Astrocyte of the cerebellum (primary cell): ENCODE data around the gene CREG1.

Experiments used
- DNase-seq: peaks from one replicate; pipeline ENCODE4 v3.0.0-alpha.2; 2011; ENCODE audit warnings: low read depth
- H3K4me3 ChIP-seq: 2 replicates; pipeline ENCODE4 v1.5.1; 2011; ENCODE audit warnings: mild to moderate bottlenecking, low read depth, low read length, moderate library complexity
- in situ Hi-C: cut with HindIII; loops from 2 replicates; pipeline ENCODE4 v1.10.0; 2017; ENCODE audit warnings: low sequenced_read_pairs
- TF ChIP-seq, protein P1 (sequence below): IDR thresholded peaks from 2 replicates; pipeline ENCODE4 v1.5.1; 2012; ENCODE audit warnings: low read length, low read depth, moderate library complexity, mild to moderate bottlenecking; ENCODE audit errors: missing control alignments

The CREG1 gene

DNA sequence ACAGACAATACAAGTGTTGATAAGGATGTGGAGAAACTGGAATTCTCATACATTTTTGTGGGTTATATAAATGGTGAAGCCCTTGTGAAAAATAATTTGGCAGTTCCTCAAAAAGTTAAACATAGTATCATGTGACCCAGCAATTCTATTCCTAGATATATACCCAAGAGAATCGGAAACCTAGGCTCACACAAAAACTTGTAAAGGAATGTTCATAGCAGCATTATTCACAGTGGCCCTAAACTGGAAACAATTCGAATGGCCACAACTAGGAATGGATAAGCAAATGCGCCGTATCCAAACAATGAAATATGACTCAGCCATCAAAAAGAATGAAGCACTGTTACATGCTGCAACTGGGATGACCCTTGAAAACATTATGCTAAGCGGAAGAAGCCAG lies 31.3 kb downstream of the CREG1 start:
- H3K4me3 ChIP-seq, result no peak overlapping the region
- in situ Hi-C loops, result no loop called here
- DNase-seq, result no peak
- TF ChIP-seq, protein P1, sequence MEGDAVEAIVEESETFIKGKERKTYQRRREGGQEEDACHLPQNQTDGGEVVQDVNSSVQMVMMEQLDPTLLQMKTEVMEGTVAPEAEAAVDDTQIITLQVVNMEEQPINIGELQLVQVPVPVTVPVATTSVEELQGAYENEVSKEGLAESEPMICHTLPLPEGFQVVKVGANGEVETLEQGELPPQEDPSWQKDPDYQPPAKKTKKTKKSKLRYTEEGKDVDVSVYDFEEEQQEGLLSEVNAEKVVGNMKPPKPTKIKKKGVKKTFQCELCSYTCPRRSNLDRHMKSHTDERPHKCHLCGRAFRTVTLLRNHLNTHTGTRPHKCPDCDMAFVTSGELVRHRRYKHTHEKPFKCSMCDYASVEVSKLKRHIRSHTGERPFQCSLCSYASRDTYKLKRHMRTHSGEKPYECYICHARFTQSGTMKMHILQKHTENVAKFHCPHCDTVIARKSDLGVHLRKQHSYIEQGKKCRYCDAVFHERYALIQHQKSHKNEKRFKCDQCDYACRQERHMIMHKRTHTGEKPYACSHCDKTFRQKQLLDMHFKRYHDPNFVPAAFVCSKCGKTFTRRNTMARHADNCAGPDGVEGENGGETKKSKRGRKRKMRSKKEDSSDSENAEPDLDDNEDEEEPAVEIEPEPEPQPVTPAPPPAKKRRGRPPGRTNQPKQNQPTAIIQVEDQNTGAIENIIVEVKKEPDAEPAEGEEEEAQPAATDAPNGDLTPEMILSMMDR, result no peak

DNA sequence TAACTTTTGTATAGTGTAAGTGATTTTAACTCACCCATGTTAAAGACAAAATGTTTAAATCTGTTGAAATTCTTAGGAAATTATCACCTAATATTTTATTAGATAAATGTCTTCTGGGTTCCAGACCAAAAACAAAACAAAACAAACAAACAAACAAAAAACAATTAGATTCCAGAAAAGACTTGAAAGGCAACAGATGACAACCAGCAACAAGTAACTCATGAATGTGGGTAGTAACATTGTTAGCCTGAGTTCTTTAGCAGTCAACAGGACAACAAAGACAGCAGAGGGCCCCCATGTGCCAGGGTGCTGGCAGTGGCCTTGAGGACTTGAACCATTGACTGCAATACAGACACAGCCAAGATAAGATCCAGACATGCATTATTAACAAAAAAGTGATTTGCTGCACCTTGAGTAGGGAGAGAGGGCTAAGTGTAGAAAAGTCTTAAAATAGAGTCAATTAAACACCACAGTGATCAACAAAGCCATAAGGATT lies 32.8 kb downstream of the CREG1 start:
- no peak overlapping the region for H3K4me3 ChIP-seq
- in situ Hi-C loops, result no loop called here
- no peak for DNase-seq
- TF ChIP-seq, protein P1, result no peak

DNA sequence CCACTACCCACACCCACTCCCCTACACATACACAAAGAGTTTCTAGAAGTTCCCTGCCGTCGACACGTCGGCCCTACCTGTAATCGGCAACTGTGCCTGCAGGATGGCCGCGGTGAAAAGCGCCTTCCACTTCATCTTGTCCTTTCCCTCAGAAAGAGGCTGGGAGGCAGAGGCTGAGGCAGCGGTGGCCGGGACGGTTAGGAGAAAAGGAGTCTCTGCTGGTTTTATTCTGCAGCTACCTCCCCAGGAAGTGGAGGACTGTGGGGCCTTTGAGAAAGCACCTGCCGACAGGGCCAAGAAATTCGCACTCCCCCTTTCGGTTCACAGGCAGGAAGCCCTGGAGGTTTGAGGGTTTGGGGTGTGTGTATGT lies 35.2 kb downstream of the CREG1 start, which contains the start of gene CD247:
TSS of gene CD247 (minus strand) at position 199 of the 370 bp plus-strand sequence. CDS start at position 135, 64 bp downstream.
- no peak within 1 kb of the TSS for H3K4me3 ChIP-seq
- TF ChIP-seq, protein P1, result no peak
- in situ Hi-C loops, result no loop called here
- DNase-seq, result no peak

DNA sequence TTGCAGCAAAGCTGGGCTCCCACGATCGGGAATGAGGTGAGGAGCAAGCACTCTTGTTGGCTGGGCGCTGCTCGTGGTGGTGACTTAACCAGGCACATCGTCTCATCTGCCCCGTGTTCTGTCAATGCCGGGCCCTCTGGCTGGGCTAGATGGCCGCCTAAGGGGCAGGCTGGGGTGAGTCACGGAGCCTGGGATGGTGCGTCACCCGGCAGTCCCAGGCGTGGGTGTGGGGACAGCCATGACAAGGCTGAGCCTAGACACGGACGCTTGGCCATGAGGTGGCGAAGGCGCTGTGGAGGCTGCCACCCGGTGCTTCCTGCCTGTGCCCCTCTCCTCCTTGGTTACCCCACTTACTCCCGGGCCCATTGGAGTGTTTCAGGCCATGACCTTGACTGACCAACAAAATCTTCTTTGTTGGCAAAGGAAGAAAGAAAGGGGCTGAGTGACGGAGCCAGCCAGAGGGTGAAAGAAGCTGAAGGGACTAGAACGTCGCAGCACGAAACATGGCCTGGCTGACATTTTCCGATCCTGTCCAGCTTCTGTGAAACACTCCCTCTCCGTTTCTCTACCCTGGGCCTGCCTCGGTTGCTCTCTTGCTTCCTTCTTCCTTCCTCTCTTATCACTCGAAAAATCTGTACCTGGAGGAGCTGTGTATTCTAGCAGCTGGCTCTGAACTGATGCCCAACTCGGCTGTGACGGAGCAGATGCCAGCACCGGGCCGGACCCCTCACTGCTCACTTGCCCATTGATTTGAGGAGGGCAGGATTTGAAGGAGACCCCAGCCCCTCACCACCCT lies 35.8 kb downstream of the CREG1 start:
- TF ChIP-seq, protein P1, result no peak
- DNase-seq, result no peak

DNA sequence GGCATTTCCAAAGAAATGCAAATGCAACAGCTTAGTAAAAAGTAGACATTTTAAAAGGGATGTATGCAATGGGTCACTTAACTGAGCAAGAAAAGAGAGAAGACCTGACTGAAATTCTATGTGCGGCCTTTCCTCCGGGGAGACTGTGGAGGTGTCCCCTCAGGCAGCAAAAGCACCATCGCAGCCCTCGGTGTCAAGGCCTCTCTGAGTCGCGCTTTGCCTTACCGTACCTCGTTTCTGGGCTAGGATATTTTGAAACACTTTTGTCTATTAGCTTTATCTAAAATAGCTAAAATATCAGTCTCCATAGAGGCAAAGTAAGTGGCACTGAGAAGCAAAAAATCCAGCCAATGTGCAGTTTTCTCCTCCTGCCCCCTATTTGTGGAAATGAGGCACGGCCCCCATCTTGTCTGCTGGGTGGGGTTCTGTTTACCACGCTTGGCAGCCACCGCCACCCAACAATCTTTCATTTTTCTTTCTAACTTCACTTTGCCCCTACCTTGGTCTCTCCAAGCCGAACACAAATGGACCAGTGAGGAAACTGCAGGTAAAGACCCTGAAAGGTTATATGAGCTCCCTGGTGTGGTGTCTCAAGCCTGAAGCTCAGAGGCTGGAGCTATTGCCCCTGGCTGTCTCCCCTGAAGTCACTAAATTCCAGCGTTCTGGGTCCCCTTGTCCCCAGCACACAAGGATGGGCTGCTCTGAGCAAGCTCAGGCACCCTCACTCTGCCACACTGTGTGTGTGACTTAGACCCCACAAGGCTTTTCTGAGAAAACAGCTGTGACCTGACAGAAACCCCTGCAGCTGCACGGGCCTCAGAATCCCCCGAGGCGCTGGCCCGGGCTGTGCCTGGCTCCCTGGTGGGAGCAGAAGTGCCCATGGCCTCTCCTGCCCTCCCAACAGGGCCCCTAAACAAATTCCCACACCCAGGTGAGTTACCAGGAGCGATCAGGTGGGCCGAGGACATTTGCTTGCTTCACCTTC lies 36.9 kb downstream of the CREG1 start:
- no peak for DNase-seq
- TF ChIP-seq, protein P1, result no peak
- in situ Hi-C loops, result no loop called here
- H3K4me3 ChIP-seq, result no peak overlapping the region

More for the DNA sequence above, 35.8 kb downstream of the CREG1 start:
- in situ Hi-C loops, result no loop called here
- no peak overlapping the region for H3K4me3 ChIP-seq

DNA sequence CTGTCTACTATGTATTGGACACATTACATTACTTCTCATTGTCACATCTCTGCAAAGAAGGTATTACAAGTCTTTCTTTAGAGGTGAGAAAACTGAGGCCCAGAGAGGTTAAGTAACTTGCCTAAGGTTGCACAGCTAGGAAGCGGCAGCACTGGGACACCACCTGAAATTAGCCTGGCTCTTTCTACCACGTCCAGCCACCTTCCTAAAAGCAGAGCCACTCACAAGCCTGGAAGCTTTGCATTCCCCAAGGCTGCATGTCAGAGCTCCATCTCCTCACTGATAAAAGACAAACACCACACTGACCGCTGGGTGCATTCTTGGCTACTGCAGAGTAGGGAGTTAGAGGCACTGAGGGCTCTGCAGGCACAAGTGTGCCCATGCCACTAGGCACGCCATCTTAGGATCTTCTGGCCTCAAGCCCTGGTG lies 37.7 kb downstream of the CREG1 start:
- H3K4me3 ChIP-seq, result no peak overlapping the region
- TF ChIP-seq, protein P1, result no peak
- DNase-seq, result no peak
- in situ Hi-C loops, result no loop called here
